OCI-LY1 (cell line): ENCODE results near the gene FOXI3.

Experiments used
- H2AFZ ChIP-seq: fragments of 200-600 bp; sonication (generic), shearing (Covaris generic); 2 replicates; pipeline ENCODE4 v1.6.0; 2014; ENCODE audit warnings: antibody characterized with exemption, mild to moderate bottlenecking, low read length
- H3F3A ChIP-seq: fragments of 200-600 bp; sonication (generic), shearing (Covaris generic); 2 replicates; pipeline ENCODE4 v1.6.0; 2014; ENCODE audit warnings: mild to moderate bottlenecking, antibody characterized with exemption, low read length, moderate library complexity; ENCODE audit not compliant: insufficient read depth
- H3K27ac ChIP-seq: fragments of 200-600 bp; sonication (generic); 2 replicates; pipeline ENCODE4 v1.5.1; 2014; ENCODE audit warnings: low read length, mixed run types, mild to moderate bottlenecking, low read depth; ENCODE audit not compliant: poor library complexity, severe bottlenecking
- H3K27me3 ChIP-seq: fragments of 200-600 bp; sonication (generic); 2 replicates; pipeline ENCODE4 v1.6.0; 2014; ENCODE audit warnings: antibody characterized with exemption, mild to moderate bottlenecking, low read length, moderate library complexity; ENCODE audit not compliant: insufficient read depth
- H3K36me3 ChIP-seq: fragments of 200-600 bp; sonication (generic); 2 replicates; pipeline ENCODE4 v1.6.1; 2014; ENCODE audit warnings: mild to moderate bottlenecking, antibody characterized with exemption, low read length, moderate library complexity, mixed read lengths; ENCODE audit not compliant: insufficient read depth
- H3K4me1 ChIP-seq: fragments of 200-600 bp; sonication (generic); 2 replicates; pipeline ENCODE4 v1.5.1; 2014; ENCODE audit warnings: mild to moderate bottlenecking, low read length, moderate library complexity; ENCODE audit not compliant: insufficient read depth, severe bottlenecking
- H3K4me2 ChIP-seq: fragments of 200-600 bp; sonication (generic), shearing (Covaris generic); 2 replicates; pipeline ENCODE4 v1.6.1; 2014; ENCODE audit warnings: low read length
- H3K4me3 ChIP-seq: fragments of 200-600 bp; sonication (generic); 2 replicates; pipeline ENCODE4 v1.5.1; 2014; ENCODE audit warnings: low read length, low read depth, mild to moderate bottlenecking, mixed read lengths; ENCODE audit not compliant: poor library complexity, severe bottlenecking
- H3K79me2 ChIP-seq: fragments of 200-600 bp; shearing (Covaris generic); 2 replicates; pipeline ENCODE4 v1.6.1; 2016; ENCODE audit warnings: mixed run types, low read length, mixed read lengths; ENCODE audit not compliant: insufficient read depth
- H3K9ac ChIP-seq: fragments of 200-600 bp; sonication (generic), shearing (Covaris generic); 2 replicates; pipeline ENCODE4 v1.6.1; 2014; ENCODE audit warnings: mild to moderate bottlenecking, low read length, mixed read lengths
- H3K9me2 ChIP-seq: fragments of 200-600 bp; sonication (generic), shearing (Covaris generic); 2 replicates; pipeline ENCODE4 v1.6.1; 2014; ENCODE audit warnings: low read depth, mild to moderate bottlenecking, low read length, mixed read lengths
- H3K9me3 ChIP-seq: fragments of 200-600 bp; shearing (Covaris generic); 2 replicates; pipeline ENCODE4 v1.6.1; 2014; ENCODE audit warnings: low read length, mixed read lengths
- H4K20me1 ChIP-seq: fragments of 200-600 bp; sonication (generic), shearing (Covaris generic); 2 replicates; pipeline ENCODE4 v1.6.0; 2016; ENCODE audit warnings: mild to moderate bottlenecking, low read length; ENCODE audit not compliant: insufficient read depth
- CTCF ChIP-seq: fragments of 200-600 bp; sonication (generic), shearing (Covaris generic); IDR thresholded peaks from 2 replicates; pipeline ENCODE4 v1.5.1; 2017; ENCODE audit warnings: mild to moderate bottlenecking, antibody characterized with exemption, low read length, moderate library complexity, mixed read lengths
- EZH2 ChIP-seq: fragments of 200-600 bp; sonication (generic), shearing (Covaris generic); IDR thresholded peaks from 2 replicates; pipeline ENCODE4 v1.8.0; 2017; ENCODE audit warnings: borderline replicate concordance, mixed run types, mild to moderate bottlenecking, antibody characterized with exemption, low read length, moderate library complexity, mixed read lengths

Gene FOXI3

DNA sequence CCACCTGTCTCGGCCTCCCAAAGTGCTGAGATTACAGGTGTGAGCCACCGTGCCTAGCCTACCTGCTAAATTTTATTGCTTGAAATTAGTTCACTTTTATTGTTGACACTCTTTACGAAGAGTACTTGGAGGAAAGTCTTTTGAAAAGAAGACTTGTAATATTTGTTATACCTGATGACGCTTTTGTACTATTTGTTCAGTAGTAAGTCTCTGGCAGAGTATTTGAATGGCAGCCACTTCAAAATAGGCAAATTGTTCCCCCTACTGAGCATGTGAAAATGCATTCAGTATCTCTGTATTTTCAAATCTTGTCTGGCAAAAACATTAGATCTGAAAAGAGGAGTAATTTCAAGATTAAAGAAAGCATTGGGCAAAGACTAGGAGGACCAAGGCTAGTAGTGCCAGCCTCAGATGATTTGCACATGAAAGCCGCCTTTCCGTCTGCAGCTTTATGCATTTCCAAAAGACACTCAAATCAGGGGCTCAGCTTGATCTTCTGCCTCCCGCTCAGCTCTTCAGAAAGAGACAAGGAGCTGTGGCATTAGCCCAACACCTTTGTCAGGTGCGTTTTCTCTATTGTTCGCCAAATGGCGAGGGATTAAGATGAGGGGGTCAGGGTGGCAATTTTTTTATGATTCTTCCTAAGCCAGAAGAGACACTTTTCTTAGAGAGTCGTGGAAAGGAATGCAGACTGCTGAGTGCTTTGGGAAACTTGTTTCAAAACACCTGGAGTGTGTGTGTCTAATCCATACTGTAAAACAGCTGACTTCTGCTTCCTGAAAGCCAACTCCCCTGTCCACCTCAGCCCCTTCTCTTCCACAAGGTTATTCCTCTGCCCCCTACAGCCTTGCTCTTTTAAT is 18.8 kb upstream of the FOXI3 start:
- no peak overlapping the region for H3K9ac ChIP-seq
- no peaks in the 10 kb centered on the region for H3K36me3 ChIP-seq
- no peak overlapping the region for H3K4me3 ChIP-seq
- no peaks in the 10 kb centered on the region for H4K20me1 ChIP-seq
- H3K27ac ChIP-seq: no peak overlapping the region
- no peaks in the 10 kb centered on the region for H3K4me1 ChIP-seq
- no peaks in the 10 kb centered on the region for H3F3A ChIP-seq
- no peak for TF ChIP-seq CTCF
- TF ChIP-seq EZH2: no peak
- H3K27me3 ChIP-seq: no peaks in the 10 kb centered on the region
- no peaks in the 10 kb centered on the region for H3K9me2 ChIP-seq
- H3K9me3 ChIP-seq: no peaks in the 10 kb centered on the region
- H3K4me2 ChIP-seq: no peak overlapping the region
- no peak overlapping the region for H2AFZ ChIP-seq
- no peaks in the 10 kb centered on the region for H3K79me2 ChIP-seq

GRCh38 chr2:88469202-88470114 is 17.0 kb upstream of the FOXI3 start:
- Histone ChIP-seq H4K20me1 (no peaks in the 10 kb centered on the region), H3K9me2 (no peaks in the 10 kb centered on the region), H3K9ac (no peak overlapping the region), H3K27me3 (no peaks in the 10 kb centered on the region), H3K4me1 (no peaks in the 10 kb centered on the region), H3K36me3 (no peaks in the 10 kb centered on the region), H3K4me3 (no peak overlapping the region), H3K4me2 (no peak overlapping the region), H3F3A (no peaks in the 10 kb centered on the region), H2AFZ (no peak overlapping the region), H3K27ac (no peak overlapping the region), H3K79me2 (no peaks in the 10 kb centered on the region), H3K9me3 (no peaks in the 10 kb centered on the region)
- TF ChIP-seq EZH2 (no peak), CTCF (no peak)

DNA sequence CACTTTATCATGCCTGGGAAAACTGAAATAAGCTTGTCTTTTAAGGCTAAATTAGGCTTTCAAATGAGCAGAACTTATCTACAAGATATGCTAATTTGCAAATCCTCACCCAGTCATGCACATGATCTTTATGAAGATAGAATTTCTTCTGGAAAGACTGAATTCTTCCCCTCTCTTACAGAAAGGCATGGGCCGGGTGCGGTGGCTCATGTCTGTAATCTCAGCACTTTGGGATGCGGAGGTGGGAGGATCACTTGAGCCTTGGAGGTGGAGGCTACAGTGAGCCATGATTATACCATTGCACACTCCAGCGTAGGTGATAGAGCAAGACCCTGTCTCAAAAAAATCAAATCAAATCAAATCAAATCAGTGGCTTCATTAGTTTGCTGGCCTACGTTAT is 11.7 kb upstream of the FOXI3 start:
- Histone ChIP-seq H3K9me3 (no peaks in the 10 kb centered on the region), H3K9ac (no peak overlapping the region), H2AFZ (no peak overlapping the region), H4K20me1 (no peaks in the 10 kb centered on the region), H3K27ac (no peak overlapping the region), H3K27me3 (no peaks in the 10 kb centered on the region), H3K4me2 (no peak overlapping the region), H3K36me3 (no peaks in the 10 kb centered on the region), H3K79me2 (no peaks in the 10 kb centered on the region), H3K9me2 (no peaks in the 10 kb centered on the region), H3F3A (no peaks in the 10 kb centered on the region), H3K4me1 (no peaks in the 10 kb centered on the region), H3K4me3 (no peak overlapping the region)
- TF ChIP-seq CTCF (no peak), EZH2 (no peak)
